HepG2 (cell line): ENCODE measurements around the gene LRBA. TPM values are rescaled to one million over a fixed set of nuclear protein-coding genes. Genes with fewer than 3 reads are reported as not detected.

Experiments
- ATAC-seq: fragments of 200-7000 bp; cut with Tn5 transposase; 3 replicates; pipeline ENCODE4 v1.9.1; 2020; ENCODE audit warnings: mild to moderate bottlenecking, moderate library complexity
- BruUV-seq: library from RNA; stranded (reverse); fragments of 400-500 nt; replicated peaks from 2 replicates; lab custom pipeline; 2021; lab: Mats Ljungman, UMichigan
- CTCF ChIA-PET: fragments of 300-600 bp; formaldehyde crosslinking; extraction: SDS; loops from one replicate; lab custom pipeline; 2021; ENCODE audit warnings: low total read pairs, inconsistent platforms, low intra/inter-chr PET ratio; lab: Yijun Ruan, JAX
- POLR2A ChIA-PET: fragments of 350-600 bp; sonication (Branson Sonifier 250); formaldehyde crosslinking; loops from one replicate; lab custom pipeline; 2020; ENCODE audit warnings: antibody characterized with exemption, inconsistent platforms; lab: Yijun Ruan, JAX
- DNase-seq: peaks from one replicate; pipeline ENCODE4 v3.0.0-alpha.2; 2015; ENCODE audit warnings: low spot score
- FAIRE-seq: peaks from 3 replicates; lab custom pipeline; 2011; peaks lifted over from hg19 to GRCh38; lab: Jason Lieb, UNC
- H2AFZ ChIP-seq: one replicate; pipeline ENCODE4 v1.6.1; 2011; ENCODE audit warnings: low read length, inconsistent platforms
- H3K27ac ChIP-seq: fragments of 300-600 bp; 3 replicates; pipeline ENCODE4 v1.8.0; 2011; ENCODE audit warnings: mixed run types, mild to moderate bottlenecking, mixed read lengths, low read length, inconsistent platforms; ENCODE audit not compliant: insufficient read depth; ENCODE audit errors: extremely low read length
- H3K27me3 ChIP-seq, 2 experiments: fragments of 200-600 bp in 1 of 2; 2 replicates in 1 of 2; 3 replicates in 1 of 2; pipeline versions ENCODE4 v1.6.0 to v1.8.0; 2011; ENCODE audit warnings: low read length in 2 of 2, mild to moderate bottlenecking in 2 of 2, moderate library complexity in 2 of 2, inconsistent platforms in 1 of 2; ENCODE audit not compliant: insufficient read depth in 2 of 2, control insufficient read depth in 1 of 2
- H3K36me3 ChIP-seq, 2 experiments: fragments of 200-600 bp in 1 of 2; replicated peaks in 1 of 2; 2 replicates in 1 of 2; 3 replicates in 1 of 2; pipeline versions ENCODE4 v1.5.1 to v1.8.0; 2011; ENCODE audit warnings: low read length in 2 of 2, inconsistent platforms in 1 of 2; ENCODE audit not compliant: insufficient read depth in 2 of 2, control insufficient read depth in 1 of 2
- H3K4me1 ChIP-seq: 2 replicates; pipeline ENCODE4 v1.5.1; 2012; ENCODE audit warnings: low read length, inconsistent platforms; ENCODE audit not compliant: insufficient read depth
- H3K4me2 ChIP-seq: 2 replicates; pipeline ENCODE4 v1.6.0; 2011; ENCODE audit warnings: low read depth, low read length, inconsistent platforms
- H3K4me3 ChIP-seq, 3 experiments: fragments of 200-600 bp in 1 of 3; sonication (generic), shearing (Covaris generic) in 1 of 3; replicated peaks in 1 of 3; 2 replicates each; pipeline ENCODE4 v1.5.1; 2011 to 2016; ENCODE audit warnings: low read length in 3 of 3, inconsistent platforms in 2 of 3, low read depth in 2 of 3, mild to moderate bottlenecking in 2 of 3, control low read depth in 1 of 3, mixed read lengths in 1 of 3; ENCODE audit not compliant: insufficient read depth in 1 of 3
- H3K79me2 ChIP-seq: one replicate; pipeline ENCODE4 v1.6.1; 2011; ENCODE audit warnings: low read length, inconsistent platforms; ENCODE audit not compliant: insufficient read depth
- H3K9ac ChIP-seq: 2 replicates; pipeline ENCODE4 v1.6.0; 2011; ENCODE audit warnings: mild to moderate bottlenecking, low read depth, low read length, inconsistent platforms; ENCODE audit not compliant: insufficient read depth
- H3K9me3 ChIP-seq: 2 replicates; pipeline ENCODE4 v1.5.1; 2012; ENCODE audit warnings: mild to moderate bottlenecking, low read length
- H4K20me1 ChIP-seq: 2 replicates; pipeline ENCODE4 v1.6.0; 2011; ENCODE audit warnings: inconsistent platforms, mild to moderate bottlenecking, low read length, moderate library complexity; ENCODE audit not compliant: insufficient read depth
- CCDC6 ChIP-seq: sonication (generic); formaldehyde crosslinking; IDR thresholded peaks from 2 replicates; pipeline ENCODE4 v1.8.1; 2022; ENCODE audit warnings: mild to moderate bottlenecking, missing genetic modification reagents, moderate library complexity
- ERF ChIP-seq: IDR thresholded peaks from 2 replicates; pipeline ENCODE4 v1.6.1; 2018; ENCODE audit warnings: missing biosample characterization, missing genetic modification reagents
- FLYWCH1 ChIP-seq: sonication (generic); formaldehyde crosslinking; IDR thresholded peaks from 2 replicates; pipeline ENCODE4 v1.8.1; 2023; ENCODE audit warnings: mild to moderate bottlenecking, missing genetic modification reagents
- KDM6A ChIP-seq: IDR thresholded peaks from 2 replicates; pipeline ENCODE4 v1.6.1; 2016; ENCODE audit warnings: low read depth
- NR2C2 ChIP-seq: sonication (generic); formaldehyde crosslinking; IDR thresholded peaks from 2 replicates; pipeline ENCODE4 v1.4.0; 2020; ENCODE audit warnings: missing genetic modification reagents, mild to moderate bottlenecking, moderate library complexity, borderline replicate concordance
- SMARCC2 ChIP-seq: fragments of 450-650 bp; IDR thresholded peaks from 2 replicates; pipeline ENCODE4 v1.6.1; 2017; ENCODE audit warnings: antibody characterized with exemption, mild to moderate bottlenecking
- SNRNP70 ChIP-seq: fragments of 200-400 bp; formaldehyde crosslinking; IDR thresholded peaks from 2 replicates; pipeline ENCODE4 v1.6.1; 2017; ENCODE audit warnings: mild to moderate bottlenecking, low read depth, low read length, moderate library complexity
- ZNF570 ChIP-seq: sonication (generic); formaldehyde crosslinking; IDR thresholded peaks from 2 replicates; pipeline ENCODE4 v1.4.0; 2020; ENCODE audit warnings: mild to moderate bottlenecking, missing genetic modification reagents, borderline replicate concordance
- ZSCAN20 ChIP-seq: sonication (generic); formaldehyde crosslinking; IDR thresholded peaks from 2 replicates; pipeline ENCODE4 v1.4.0; 2020; ENCODE audit warnings: missing genetic modification reagents, mild to moderate bottlenecking, borderline replicate concordance
- WGBS: methylation state at CpG from one replicate; pipeline ENCODE4 v1.1.6; 2017; ENCODE audit warnings: low lambda C conversion rate; 5-methylcytosine and 5-hydroxymethylcytosine counted together
- in situ Hi-C: cut with HindIII; loops from 2 replicates; pipeline ENCODE4 v1.10.0; 2017; ENCODE audit warnings: low pct_unique_long_range_greater_than_20kb; ENCODE audit not compliant: extremely low pct_ligation_motif_present
- intact Hi-C: fragments of 100-400 bp; cut with micrococcal nuclease; formaldehyde crosslinking; loops from one replicate; pipeline ENCODE4 v1.10.0; 2022; ENCODE audit not compliant: unreplicated experiment
- polyA plus RNA-seq, 8 experiments: library from polyadenylated mRNA; depleted of rRNA in 3 of 8; stranded (reverse) in 7 of 8; unstranded in 1 of 8; fragments of >200 nt; fragmentation: Illumina TruSeq in 4 of 8; extraction: Trizol in 4 of 8; gene quantifications; 2 replicates each; pipeline versions ENCODE4 v1.2.1 to v1.2.3, GENCODE V29; 2011 to 2016; ENCODE audit warnings: low read depth in 4 of 8, missing spikeins in 1 of 8, mixed read lengths in 1 of 8; ENCODE audit not compliant: insufficient read depth in 1 of 8
- total RNA-seq, 5 experiments: library from RNA; depleted of rRNA; stranded (reverse); fragments of >200 nt; fragmentation: Illumina TruSeq; extraction: Trizol; gene quantifications; 2 replicates each; pipeline ENCODE4 v1.2.3, GENCODE V29; 2016; ENCODE audit warnings: low read depth in 1 of 5
- TF ChIP-seq, protein P1 (sequence below): sonication (generic); IDR thresholded peaks from 2 replicates; pipeline ENCODE4 v1.6.1; 2016; ENCODE audit warnings: low read depth, borderline replicate concordance
- TF ChIP-seq, protein P2 (sequence below): IDR thresholded peaks from 2 replicates; pipeline ENCODE4 v1.6.1; 2016; ENCODE audit warnings: low read depth, borderline replicate concordance

Gene LRBA
- total and polyA plus RNA-seq, 2 of the 13 experiments (the other 11 are each of a cell fraction or from before 2014, with no cell fraction given): 21.0 to 37.2 TPM

DNA sequence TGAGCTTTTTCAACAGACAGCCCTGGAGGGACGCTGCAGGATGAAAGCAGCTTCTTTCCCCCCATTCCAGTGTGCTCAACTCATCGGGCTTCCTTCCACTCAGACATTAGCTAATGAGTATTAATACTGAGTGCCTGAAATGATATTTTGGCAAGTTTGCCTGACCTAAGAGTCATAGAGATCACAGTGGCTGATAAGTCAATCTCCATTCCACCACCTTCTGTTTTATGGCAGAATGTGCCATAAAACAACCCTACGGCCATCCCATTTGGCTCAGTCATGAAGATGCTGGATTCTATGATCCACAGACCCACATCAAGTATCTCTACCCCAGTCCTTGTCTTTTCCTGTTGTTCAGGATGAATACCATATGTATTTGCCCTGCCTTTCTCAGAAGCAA is 481.4 kb downstream of the LRBA start:
- FAIRE-seq (no peak), ATAC-seq (no peak), DNase-seq (no peak)
- in situ Hi-C loops: no loop called here
- ChIA-PET POLR2A (no interaction called here), CTCF (no interaction called here)
- Histone ChIP-seq H3K4me2 (no peak overlapping the region), H3K36me3 (no peaks in the 10 kb centered on the region), H3K9ac (no peak overlapping the region), H3K27ac (no peak overlapping the region), H3K9me3 (no peaks in the 10 kb centered on the region), H2AFZ (no peak overlapping the region), H3K27me3 (no peaks in the 10 kb centered on the region), H3K79me2 (no peaks in the 10 kb centered on the region), H4K20me1 (no peaks in the 10 kb centered on the region), H3K4me1 (0 out of 2 replicates have a peak, but pooled peaks cover 9% of the 10 kb centered on the region), H3K4me3 (no peak overlapping the region)
- 80% methylated on average over 3 of the region's 3 CpGs for WGBS
- intact Hi-C loops: no loop called here
- BruUV-seq: no TSS peak
- TF ChIP-seq ZSCAN20 (CRISPR knock-in tag) (no peak), ZNF570 (CRISPR knock-in tag) (no peak), SMARCC2 (no peak), SNRNP70 (no peak), CCDC6 (CRISPR knock-in tag) (no peak), KDM6A (CRISPR knock-in tag) (no peak), ERF (no peak), NR2C2 (no peak), FLYWCH1 (CRISPR knock-in tag) (no peak)
- TF ChIP-seq, protein P1, sequence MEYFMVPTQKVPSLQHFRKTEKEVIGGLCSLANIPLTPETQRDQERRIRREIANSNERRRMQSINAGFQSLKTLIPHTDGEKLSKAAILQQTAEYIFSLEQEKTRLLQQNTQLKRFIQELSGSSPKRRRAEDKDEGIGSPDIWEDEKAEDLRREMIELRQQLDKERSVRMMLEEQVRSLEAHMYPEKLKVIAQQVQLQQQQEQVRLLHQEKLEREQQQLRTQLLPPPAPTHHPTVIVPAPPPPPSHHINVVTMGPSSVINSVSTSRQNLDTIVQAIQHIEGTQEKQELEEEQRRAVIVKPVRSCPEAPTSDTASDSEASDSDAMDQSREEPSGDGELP: no peak
- TF ChIP-seq, protein P2, sequence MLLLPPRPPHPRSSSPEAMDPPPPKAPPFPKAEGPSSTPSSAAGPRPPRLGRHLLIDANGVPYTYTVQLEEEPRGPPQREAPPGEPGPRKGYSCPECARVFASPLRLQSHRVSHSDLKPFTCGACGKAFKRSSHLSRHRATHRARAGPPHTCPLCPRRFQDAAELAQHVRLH (CRISPR knock-in tag): no peak
